ENCODE measurements around the gene SGPP2.

Gene SGPP2

DNA sequence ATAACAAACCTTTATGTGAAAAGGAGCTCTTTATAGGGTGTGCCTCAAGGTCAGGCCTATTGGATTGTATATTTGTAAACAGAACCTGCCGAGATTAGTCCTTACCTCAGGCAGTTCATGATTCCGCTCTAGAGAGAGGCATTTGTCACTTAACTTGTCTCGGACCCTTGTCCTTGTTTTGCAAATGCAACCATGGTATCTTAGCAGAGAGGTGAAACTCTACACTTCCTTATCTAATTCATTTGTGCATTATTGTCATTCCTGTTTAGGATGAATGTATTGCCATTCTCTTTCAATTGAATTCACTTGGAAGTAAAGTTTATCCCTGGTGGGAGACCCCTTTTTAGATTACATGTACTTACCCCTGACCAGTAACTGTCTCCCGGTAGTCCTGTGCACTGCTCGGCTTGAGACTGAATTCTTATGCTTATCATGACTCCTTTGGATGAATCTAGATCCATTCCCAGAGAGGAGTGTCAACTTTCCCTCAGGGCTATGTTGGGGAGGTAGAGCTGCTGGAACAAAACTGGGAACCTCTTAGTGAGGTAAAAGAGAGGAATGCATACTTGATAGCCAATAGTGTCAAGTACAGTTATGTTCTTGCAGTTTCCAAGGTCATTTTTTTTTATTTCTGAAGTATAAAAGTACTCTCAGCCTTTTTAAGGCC is 46.6 kb downstream of the SGPP2 start:
- TF ChIP-seq, protein P1, sequence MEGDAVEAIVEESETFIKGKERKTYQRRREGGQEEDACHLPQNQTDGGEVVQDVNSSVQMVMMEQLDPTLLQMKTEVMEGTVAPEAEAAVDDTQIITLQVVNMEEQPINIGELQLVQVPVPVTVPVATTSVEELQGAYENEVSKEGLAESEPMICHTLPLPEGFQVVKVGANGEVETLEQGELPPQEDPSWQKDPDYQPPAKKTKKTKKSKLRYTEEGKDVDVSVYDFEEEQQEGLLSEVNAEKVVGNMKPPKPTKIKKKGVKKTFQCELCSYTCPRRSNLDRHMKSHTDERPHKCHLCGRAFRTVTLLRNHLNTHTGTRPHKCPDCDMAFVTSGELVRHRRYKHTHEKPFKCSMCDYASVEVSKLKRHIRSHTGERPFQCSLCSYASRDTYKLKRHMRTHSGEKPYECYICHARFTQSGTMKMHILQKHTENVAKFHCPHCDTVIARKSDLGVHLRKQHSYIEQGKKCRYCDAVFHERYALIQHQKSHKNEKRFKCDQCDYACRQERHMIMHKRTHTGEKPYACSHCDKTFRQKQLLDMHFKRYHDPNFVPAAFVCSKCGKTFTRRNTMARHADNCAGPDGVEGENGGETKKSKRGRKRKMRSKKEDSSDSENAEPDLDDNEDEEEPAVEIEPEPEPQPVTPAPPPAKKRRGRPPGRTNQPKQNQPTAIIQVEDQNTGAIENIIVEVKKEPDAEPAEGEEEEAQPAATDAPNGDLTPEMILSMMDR (IDR thresholded peaks at IDR 0.05): no peak
- Histone ChIP-seq H3K4me3 (no peak overlapping the region), H3K27ac (no peak overlapping the region)
- DNase-seq (ENCODE audit: low spot score): no peak

DNA sequence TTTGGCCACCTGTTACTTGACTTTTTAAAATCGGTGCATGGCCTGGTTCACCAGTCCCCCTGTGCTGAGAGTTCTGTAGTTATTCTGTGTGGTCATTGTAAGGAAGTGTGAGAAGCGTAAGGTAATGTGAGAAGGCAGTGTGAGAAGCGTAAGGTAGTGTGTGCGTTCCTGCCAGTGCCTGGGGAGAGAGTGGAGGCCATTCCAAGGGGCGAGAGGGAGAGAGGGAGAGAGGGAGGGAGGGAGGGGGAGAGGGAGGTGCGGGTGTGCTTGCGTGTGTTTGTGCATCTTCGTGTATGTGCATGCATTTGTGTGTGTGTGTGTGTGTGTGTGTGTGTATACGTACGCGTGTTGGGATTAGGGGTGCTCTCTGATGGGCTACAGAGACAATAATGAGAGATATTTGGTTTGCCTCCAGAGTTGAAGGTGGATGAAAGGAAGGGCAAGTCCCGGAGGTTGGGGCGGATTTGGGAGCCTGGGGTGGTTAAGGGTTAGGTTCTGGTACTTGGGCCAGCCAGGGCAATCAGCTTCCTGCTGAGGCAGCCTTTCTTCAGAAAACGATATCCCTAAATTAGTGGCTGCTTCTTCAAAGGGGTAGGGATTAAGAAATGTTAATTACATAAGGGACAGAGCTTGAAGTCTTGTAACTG is 53.7 kb downstream of the SGPP2 start:
- TF ChIP-seq, protein P1 (IDR thresholded peaks at IDR 0.05): no peak
- DNase-seq (ENCODE audit: low spot score): no peak
- Histone ChIP-seq H3K4me3 (no peak overlapping the region), H3K27ac (no peak overlapping the region)

DNA sequence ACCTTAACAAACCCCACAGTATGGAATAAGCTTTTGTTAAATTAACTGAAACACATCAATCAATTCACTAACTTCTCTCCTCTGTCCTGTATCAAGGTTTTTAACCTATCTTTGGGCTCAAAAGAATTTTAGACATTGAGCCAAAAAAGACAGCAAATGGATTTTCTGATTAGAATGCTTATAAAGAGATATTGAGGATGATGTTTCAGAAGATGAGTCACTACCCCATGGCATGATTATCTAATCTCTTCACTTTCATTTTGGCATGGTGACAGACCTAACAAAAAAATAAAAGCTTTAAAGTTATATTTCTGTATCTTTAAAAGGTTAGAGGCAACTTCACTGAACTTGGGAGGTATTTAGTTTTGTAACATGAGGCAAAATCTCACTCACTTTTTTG is 55.5 kb downstream of the SGPP2 start:
- TF ChIP-seq, protein P1 (IDR thresholded peaks at IDR 0.05): no peak
- DNase-seq (ENCODE audit: low spot score): no peak
- Histone ChIP-seq H3K4me3 (no peak overlapping the region), H3K27ac (no peak overlapping the region)

DNA sequence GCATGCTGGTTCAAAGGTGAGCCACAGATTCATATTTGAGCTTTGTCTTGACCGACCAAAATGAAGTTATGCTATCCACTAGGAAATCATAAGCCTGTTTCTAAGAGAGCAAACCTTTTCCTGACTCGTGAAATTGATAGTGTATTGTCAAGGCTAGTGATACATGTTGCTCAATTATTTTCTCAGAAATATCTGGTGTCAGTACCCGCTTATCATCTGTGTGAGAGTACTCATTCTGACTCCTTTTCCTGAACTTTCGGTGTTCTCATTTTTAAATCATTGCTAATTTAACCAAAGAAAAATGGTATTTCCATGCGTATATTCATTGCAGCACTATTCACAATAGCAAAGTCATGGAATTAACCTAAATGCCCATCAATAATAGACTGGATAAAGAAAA is 56.2 kb downstream of the SGPP2 start:
- Histone ChIP-seq H3K27ac (no peak overlapping the region), H3K4me3 (no peak overlapping the region)
- DNase-seq (ENCODE audit: low spot score): no peak
- TF ChIP-seq, protein P1 (IDR thresholded peaks at IDR 0.05): no peak

DNA sequence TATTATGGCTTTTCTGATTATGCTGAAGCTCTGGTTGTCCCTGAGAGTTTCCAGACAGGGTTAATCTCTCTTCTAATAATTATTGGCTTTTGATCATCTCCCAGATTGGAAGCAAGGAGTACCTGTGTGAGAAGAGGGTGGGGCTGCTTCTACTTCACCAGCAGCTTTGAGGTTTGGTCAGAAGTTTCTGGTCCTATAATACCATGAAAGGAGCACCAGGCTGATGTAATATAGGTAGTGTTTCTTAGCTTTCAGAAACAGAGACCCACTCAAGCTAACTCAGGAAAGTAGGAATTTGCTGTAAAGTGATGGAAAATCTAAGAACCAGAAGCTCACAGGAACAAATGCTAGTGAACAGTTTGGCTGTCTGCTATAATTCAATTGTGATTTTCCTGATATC is 57.6 kb downstream of the SGPP2 start:
- no peak overlapping the region for H3K4me3 ChIP-seq
- TF ChIP-seq, protein P1 (IDR thresholded peaks at IDR 0.05): no peak
- H3K27ac ChIP-seq: no peak overlapping the region
- no peak for DNase-seq (ENCODE audit: low spot score)

DNA sequence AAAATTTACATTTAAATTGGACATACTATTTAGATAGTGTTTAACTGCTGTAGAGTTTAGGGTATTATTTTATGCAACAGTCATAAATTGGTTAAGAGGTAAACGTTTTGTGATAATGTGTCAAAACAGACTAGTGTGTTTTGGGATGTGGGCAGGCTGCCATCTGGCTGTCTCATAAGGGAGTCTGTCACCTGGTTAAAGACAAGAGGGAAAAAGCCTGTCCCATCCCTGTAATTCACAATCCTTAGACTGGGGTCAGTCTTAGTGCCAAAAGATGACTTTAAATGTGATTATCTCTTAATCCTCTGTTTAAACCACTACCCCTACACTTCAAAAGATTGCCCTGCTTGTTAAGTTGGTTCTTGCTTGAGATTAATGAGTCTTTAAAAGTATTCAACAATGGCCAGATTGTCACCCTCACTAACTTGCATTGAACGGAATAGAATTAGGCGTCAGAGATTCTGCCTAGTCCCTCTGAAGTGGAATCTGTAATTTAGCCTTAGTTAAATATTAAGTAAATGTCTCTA is 59.2 kb downstream of the SGPP2 start:
- H3K27ac ChIP-seq: no peak overlapping the region
- no peak overlapping the region for H3K4me3 ChIP-seq
- TF ChIP-seq, protein P1 (IDR thresholded peaks at IDR 0.05): no peak
- DNase-seq (ENCODE audit: low spot score): no peak
